WTC11 (cell line): ENCODE results near the gene PCDHA5. TPM values are rescaled to one million over a fixed set of nuclear protein-coding genes. Genes with fewer than 3 reads are reported as not detected.

ENCODE experiments used
- ATAC-seq: fragments of 200-7000 bp; cut with Tn5 transposase; 2 replicates; pipeline ENCODE4 v1.10.0; 2021; ENCODE audit warnings: mild to moderate bottlenecking, moderate library complexity
- CTCF ChIA-PET: fragments of 300-600 bp; sonication (Branson Sonifier 250); formaldehyde crosslinking; loops from one replicate; lab custom pipeline; 2021; ENCODE audit warnings: antibody characterized with exemption; lab: Charles Lee
- POLR2A ChIA-PET: fragments of 350-600 bp; sonication (Branson Sonifier 250); formaldehyde crosslinking; loops from one replicate; lab custom pipeline; 2021; ENCODE audit warnings: antibody characterized with exemption; lab: Charles Lee
- DNase-seq: peaks from one replicate; pipeline ENCODE4 v3.0.0; 2021; ENCODE audit warnings: low spot score
- H3K27ac Mint-ChIP-seq: 2 replicates; pipeline ENCODE4 v1.8.0; 2021; ENCODE audit warnings: mixed read lengths
- H3K27me3 Mint-ChIP-seq: 2 replicates; pipeline ENCODE4 v1.8.0; 2021; ENCODE audit warnings: low read depth, mild to moderate bottlenecking, moderate library complexity, mixed read lengths
- H3K36me3 Mint-ChIP-seq: 2 replicates; pipeline ENCODE4 v1.8.0; 2021; ENCODE audit warnings: mixed read lengths
- H3K4me1 Mint-ChIP-seq: 2 replicates; pipeline ENCODE4 v1.8.0; 2022; ENCODE audit warnings: mixed read lengths
- H3K4me3 Mint-ChIP-seq: 2 replicates; pipeline ENCODE4 v1.8.0; 2021; ENCODE audit warnings: mild to moderate bottlenecking, moderate library complexity, mixed read lengths
- H3K9me3 Mint-ChIP-seq: 2 replicates; pipeline ENCODE4 v1.8.0; 2021; ENCODE audit warnings: mixed read lengths
- CTCF ChIP-seq: fragments of 200-600 bp; IDR thresholded peaks from 2 replicates; pipeline ENCODE4 v1.8.0; 2022; ENCODE audit warnings: antibody characterized with exemption
- E2F4 ChIP-seq: sonication (generic); formaldehyde crosslinking; IDR thresholded peaks from 2 replicates; pipeline ENCODE4 v1.8.1; 2022; ENCODE audit warnings: low read depth, mild to moderate bottlenecking, moderate library complexity, missing genetic modification reagents, borderline replicate concordance
- FOXJ3 ChIP-seq: sonication (generic); formaldehyde crosslinking; IDR thresholded peaks from 2 replicates; pipeline ENCODE4 v1.9.0; 2021; ENCODE audit warnings: missing genetic modification reagents, mild to moderate bottlenecking, borderline replicate concordance
- GABPB1 ChIP-seq: sonication (generic); formaldehyde crosslinking; IDR thresholded peaks from 2 replicates; pipeline ENCODE4 v1.8.1; 2023; ENCODE audit warnings: mild to moderate bottlenecking, missing genetic modification reagents
- GTF2I ChIP-seq: fragments of 250-450 bp; sonication (Bioruptor Pico); conservative IDR thresholded peaks from 2 replicates; pipeline ENCODE4 v1.4.0; 2021; ENCODE audit warnings: mild to moderate bottlenecking
- IRF1 ChIP-seq: sonication (generic); formaldehyde crosslinking; IDR thresholded peaks from 2 replicates; pipeline ENCODE4 v1.8.0; 2023; ENCODE audit warnings: missing genetic modification reagents
- JUN ChIP-seq: sonication (generic); formaldehyde crosslinking; IDR thresholded peaks from 2 replicates; pipeline ENCODE4 v1.8.0; 2023; ENCODE audit warnings: mild to moderate bottlenecking, missing genetic modification reagents
- NR2C2 ChIP-seq: sonication (generic); formaldehyde crosslinking; IDR thresholded peaks from 2 replicates; pipeline ENCODE4 v1.8.0; 2022; ENCODE audit warnings: mild to moderate bottlenecking, missing genetic modification reagents
- NR3C1 ChIP-seq: sonication (generic); formaldehyde crosslinking; conservative IDR thresholded peaks from 2 replicates; pipeline ENCODE4 v1.8.1; 2023; ENCODE audit warnings: low read depth, mild to moderate bottlenecking, missing genetic modification reagents
- ZNF219 ChIP-seq: sonication (generic); formaldehyde crosslinking; IDR thresholded peaks from 2 replicates; pipeline ENCODE4 v1.8.0; 2023; ENCODE audit warnings: missing genetic modification reagents, mild to moderate bottlenecking, borderline replicate concordance
- ZNF317 ChIP-seq: sonication (generic); formaldehyde crosslinking; IDR thresholded peaks from 2 replicates; pipeline ENCODE4 v1.8.1; 2023; ENCODE audit warnings: low read depth, mild to moderate bottlenecking, moderate library complexity, missing genetic modification reagents, borderline replicate concordance
- ZNF396 ChIP-seq: fragments of 250-450 bp; sonication (Bioruptor Pico); IDR thresholded peaks from 2 replicates; pipeline ENCODE4 v1.8.0; 2021; ENCODE audit warnings: mild to moderate bottlenecking, moderate library complexity, borderline replicate concordance
- ZNF671 ChIP-seq: fragments of 250-450 bp; sonication (Bioruptor Pico); IDR thresholded peaks from 2 replicates; pipeline ENCODE4 v1.8.0; 2021; ENCODE audit warnings: mild to moderate bottlenecking
- total RNA-seq: library from RNA; stranded (reverse); gene quantifications from 3 replicates; pipeline ENCODE4 v1.2.3, GENCODE V29; 2021
- TF ChIP-seq, protein P1 (sequence below): sonication (generic); formaldehyde crosslinking; IDR thresholded peaks from 2 replicates; pipeline ENCODE4 v1.8.1; 2023; ENCODE audit warnings: mild to moderate bottlenecking, missing genetic modification reagents, borderline replicate concordance
- TF ChIP-seq, protein P2 (sequence below): sonication (generic); formaldehyde crosslinking; IDR thresholded peaks from 2 replicates; pipeline ENCODE4 v1.8.1; 2023; ENCODE audit warnings: mild to moderate bottlenecking, missing genetic modification reagents, moderate library complexity
- TF ChIP-seq, protein P3 (sequence below): fragments of 250-450 bp; sonication (Bioruptor Pico); IDR thresholded peaks from 2 replicates; pipeline ENCODE4 v1.8.0; 2021; ENCODE audit warnings: mild to moderate bottlenecking
- TF ChIP-seq, protein P4 (sequence below): sonication (generic); formaldehyde crosslinking; IDR thresholded peaks from 2 replicates; pipeline ENCODE4 v1.8.1; 2023; ENCODE audit warnings: mild to moderate bottlenecking, missing genetic modification reagents
- TF ChIP-seq, protein P5 (sequence below): sonication (generic); formaldehyde crosslinking; IDR thresholded peaks from 2 replicates; pipeline ENCODE4 v1.8.1; 2023; ENCODE audit warnings: mild to moderate bottlenecking, missing genetic modification reagents, moderate library complexity

The PCDHA5 gene
- total RNA-seq, 1 experiment from 2014 or later, result 0.90 TPM

- TF ChIP-seq, protein P1, sequence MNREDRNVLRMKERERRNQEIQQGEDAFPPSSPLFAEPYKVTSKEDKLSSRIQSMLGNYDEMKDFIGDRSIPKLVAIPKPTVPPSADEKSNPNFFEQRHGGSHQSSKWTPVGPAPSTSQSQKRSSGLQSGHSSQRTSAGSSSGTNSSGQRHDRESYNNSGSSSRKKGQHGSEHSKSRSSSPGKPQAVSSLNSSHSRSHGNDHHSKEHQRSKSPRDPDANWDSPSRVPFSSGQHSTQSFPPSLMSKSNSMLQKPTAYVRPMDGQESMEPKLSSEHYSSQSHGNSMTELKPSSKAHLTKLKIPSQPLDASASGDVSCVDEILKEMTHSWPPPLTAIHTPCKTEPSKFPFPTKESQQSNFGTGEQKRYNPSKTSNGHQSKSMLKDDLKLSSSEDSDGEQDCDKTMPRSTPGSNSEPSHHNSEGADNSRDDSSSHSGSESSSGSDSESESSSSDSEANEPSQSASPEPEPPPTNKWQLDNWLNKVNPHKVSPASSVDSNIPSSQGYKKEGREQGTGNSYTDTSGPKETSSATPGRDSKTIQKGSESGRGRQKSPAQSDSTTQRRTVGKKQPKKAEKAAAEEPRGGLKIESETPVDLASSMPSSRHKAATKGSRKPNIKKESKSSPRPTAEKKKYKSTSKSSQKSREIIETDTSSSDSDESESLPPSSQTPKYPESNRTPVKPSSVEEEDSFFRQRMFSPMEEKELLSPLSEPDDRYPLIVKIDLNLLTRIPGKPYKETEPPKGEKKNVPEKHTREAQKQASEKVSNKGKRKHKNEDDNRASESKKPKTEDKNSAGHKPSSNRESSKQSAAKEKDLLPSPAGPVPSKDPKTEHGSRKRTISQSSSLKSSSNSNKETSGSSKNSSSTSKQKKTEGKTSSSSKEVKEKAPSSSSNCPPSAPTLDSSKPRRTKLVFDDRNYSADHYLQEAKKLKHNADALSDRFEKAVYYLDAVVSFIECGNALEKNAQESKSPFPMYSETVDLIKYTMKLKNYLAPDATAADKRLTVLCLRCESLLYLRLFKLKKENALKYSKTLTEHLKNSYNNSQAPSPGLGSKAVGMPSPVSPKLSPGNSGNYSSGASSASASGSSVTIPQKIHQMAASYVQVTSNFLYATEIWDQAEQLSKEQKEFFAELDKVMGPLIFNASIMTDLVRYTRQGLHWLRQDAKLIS (CRISPR knock-in tag), result no peak
- TF ChIP-seq ZNF671 (no peak), GTF2I (CRISPR knock-in tag) (no peak), ZNF219 (CRISPR knock-in tag) (no peak), FOXJ3 (CRISPR knock-in tag) (no peak), ZNF396 (CRISPR knock-in tag) (no peak), ZNF317 (CRISPR knock-in tag) (no peak), E2F4 (CRISPR knock-in tag) (no peak)
- TF ChIP-seq, protein P2, sequence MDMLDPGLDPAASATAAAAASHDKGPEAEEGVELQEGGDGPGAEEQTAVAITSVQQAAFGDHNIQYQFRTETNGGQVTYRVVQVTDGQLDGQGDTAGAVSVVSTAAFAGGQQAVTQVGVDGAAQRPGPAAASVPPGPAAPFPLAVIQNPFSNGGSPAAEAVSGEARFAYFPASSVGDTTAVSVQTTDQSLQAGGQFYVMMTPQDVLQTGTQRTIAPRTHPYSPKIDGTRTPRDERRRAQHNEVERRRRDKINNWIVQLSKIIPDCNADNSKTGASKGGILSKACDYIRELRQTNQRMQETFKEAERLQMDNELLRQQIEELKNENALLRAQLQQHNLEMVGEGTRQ, result no peak
- TF ChIP-seq, protein P3, sequence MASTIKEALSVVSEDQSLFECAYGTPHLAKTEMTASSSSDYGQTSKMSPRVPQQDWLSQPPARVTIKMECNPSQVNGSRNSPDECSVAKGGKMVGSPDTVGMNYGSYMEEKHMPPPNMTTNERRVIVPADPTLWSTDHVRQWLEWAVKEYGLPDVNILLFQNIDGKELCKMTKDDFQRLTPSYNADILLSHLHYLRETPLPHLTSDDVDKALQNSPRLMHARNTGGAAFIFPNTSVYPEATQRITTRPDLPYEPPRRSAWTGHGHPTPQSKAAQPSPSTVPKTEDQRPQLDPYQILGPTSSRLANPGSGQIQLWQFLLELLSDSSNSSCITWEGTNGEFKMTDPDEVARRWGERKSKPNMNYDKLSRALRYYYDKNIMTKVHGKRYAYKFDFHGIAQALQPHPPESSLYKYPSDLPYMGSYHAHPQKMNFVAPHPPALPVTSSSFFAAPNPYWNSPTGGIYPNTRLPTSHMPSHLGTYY (CRISPR knock-in tag), result no peak
- TF ChIP-seq, protein P4, sequence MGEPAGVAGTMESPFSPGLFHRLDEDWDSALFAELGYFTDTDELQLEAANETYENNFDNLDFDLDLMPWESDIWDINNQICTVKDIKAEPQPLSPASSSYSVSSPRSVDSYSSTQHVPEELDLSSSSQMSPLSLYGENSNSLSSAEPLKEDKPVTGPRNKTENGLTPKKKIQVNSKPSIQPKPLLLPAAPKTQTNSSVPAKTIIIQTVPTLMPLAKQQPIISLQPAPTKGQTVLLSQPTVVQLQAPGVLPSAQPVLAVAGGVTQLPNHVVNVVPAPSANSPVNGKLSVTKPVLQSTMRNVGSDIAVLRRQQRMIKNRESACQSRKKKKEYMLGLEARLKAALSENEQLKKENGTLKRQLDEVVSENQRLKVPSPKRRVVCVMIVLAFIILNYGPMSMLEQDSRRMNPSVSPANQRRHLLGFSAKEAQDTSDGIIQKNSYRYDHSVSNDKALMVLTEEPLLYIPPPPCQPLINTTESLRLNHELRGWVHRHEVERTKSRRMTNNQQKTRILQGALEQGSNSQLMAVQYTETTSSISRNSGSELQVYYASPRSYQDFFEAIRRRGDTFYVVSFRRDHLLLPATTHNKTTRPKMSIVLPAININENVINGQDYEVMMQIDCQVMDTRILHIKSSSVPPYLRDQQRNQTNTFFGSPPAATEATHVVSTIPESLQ (CRISPR knock-in tag), result no peak
These were observed 30.3 kb upstream of the PCDHA5 start (continued) for GRCh38 chr5:140791089-140791488.

- H3K9me3 Mint-ChIP-seq, result no peaks in the 10 kb centered on the region; the same call in 1 of the 2 replicates
- peaks cover 4% of the 10 kb centered on the region; the same call in 1 of the 2 replicates for H3K4me1 Mint-ChIP-seq
- ChIA-PET POLR2A (no interaction called here), CTCF (interaction anchor here (0.6 to 4.2 kb wide), 31 partner anchors 10 to 327 kb away, joined by 3 to 91 read pairs (median 4); partner anchors contain the start of genes EIF4EBP3, PCDHA1, PCDHA10 and PCDHA11)
- no peaks in the 10 kb centered on the region for H3K27me3 Mint-ChIP-seq
- H3K36me3 Mint-ChIP-seq, result peaks cover 11% of the 10 kb centered on the region
- peak; percentile 89 for ATAC-seq
- peak within 1 kb of the TSS; percentile 49; the same call in 1 of the 2 replicates for H3K27ac Mint-ChIP-seq
- peak within 1 kb of the TSS; percentile 87 for H3K4me3 Mint-ChIP-seq
- DNase-seq, result no peak
- 0 out of 2 replicates have a peak, but pooled peaks have one; percentile 10 for TF ChIP-seq CTCF
- no peak for TF ChIP-seq GABPB1 (CRISPR knock-in tag)
- no peak for TF ChIP-seq NR3C1 (CRISPR knock-in tag)
- TF ChIP-seq, protein P3 (CRISPR knock-in tag), result no peak
- TF ChIP-seq, protein P5, sequence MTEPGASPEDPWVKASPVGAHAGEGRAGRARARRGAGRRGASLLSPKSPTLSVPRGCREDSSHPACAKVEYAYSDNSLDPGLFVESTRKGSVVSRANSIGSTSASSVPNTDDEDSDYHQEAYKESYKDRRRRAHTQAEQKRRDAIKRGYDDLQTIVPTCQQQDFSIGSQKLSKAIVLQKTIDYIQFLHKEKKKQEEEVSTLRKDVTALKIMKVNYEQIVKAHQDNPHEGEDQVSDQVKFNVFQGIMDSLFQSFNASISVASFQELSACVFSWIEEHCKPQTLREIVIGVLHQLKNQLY (CRISPR knock-in tag), result no peak
- no peak for TF ChIP-seq IRF1
- no peak for TF ChIP-seq NR2C2 (CRISPR knock-in tag)
- no peak for TF ChIP-seq JUN (CRISPR knock-in tag)
- TF ChIP-seq, protein P2, result no peak
These were observed 26.7 kb upstream of the PCDHA5 start, which contains the start of gene PCDHA2 for GRCh38 chr5:140794595-140795258. PCDHA2 (plus strand) TSS chr5:140794852.
